ENCODE measurements around the gene RIMS3.

RIMS3 gene

DNA sequence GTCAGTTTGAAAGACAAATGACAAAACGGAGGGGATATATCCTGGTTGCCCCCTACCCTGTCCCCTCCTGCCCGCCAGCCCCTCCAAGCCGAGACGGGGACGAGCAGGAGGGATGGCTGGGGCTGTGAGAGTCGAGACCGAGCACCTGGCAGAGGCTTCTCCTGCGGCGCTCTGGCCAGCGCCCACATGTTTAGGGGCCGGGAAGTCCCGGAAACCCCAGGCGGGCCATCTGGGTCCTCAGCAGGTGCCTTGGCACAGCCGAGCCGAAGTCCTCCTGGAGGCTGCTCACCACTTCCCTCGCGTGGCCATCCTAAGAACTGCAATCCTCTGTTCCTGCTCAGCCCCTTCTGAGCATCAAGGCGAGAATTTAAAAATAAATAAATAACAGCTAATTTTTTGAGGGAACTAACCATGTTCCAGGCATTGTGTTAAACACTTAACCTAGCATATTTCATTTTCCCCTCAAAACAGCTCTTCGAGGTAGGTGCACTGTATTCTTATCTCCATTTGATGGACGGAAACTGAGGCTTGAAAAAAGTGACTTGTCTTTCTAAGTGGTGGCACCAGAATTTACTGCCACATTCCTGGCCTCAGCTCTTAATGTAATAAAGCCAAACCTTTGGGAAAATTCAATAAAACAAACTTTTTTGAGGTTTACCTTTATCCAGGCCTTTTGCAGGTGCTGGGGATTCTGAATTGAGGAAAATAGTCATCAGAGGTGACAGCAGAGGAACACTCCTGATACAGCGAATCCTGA, 3.5 kb upstream of the RIMS3 start:
- peaks cover 11% of the 10 kb centered on the region for H3K4me1 ChIP-seq (ENCODE audit: control insufficient read depth, insufficient read depth, low read length)
- no peaks in the 10 kb centered on the region for H3K27me3 ChIP-seq (ENCODE audit: control insufficient read depth, insufficient read depth, low read length, poor library complexity, severe bottlenecking)
- H3K36me3 ChIP-seq (ENCODE audit: control insufficient read depth, insufficient read depth, low read length), result no peaks in the 10 kb centered on the region
- H3K4me3 ChIP-seq (ENCODE audit: insufficient read depth, low read depth, low read length), result peak overlapping the region; percentile 29
- H3K27ac ChIP-seq (ENCODE audit: insufficient read depth, low read depth, low read length, poor library complexity, severe bottlenecking), result no peak overlapping the region
- 13 to 18% methylated on average over 21 of the region's 21 CpGs for WGBS, 2 experiments
- no peaks in the 10 kb centered on the region for H3K9me3 ChIP-seq (ENCODE audit: control insufficient read depth, low read length)

DNA sequence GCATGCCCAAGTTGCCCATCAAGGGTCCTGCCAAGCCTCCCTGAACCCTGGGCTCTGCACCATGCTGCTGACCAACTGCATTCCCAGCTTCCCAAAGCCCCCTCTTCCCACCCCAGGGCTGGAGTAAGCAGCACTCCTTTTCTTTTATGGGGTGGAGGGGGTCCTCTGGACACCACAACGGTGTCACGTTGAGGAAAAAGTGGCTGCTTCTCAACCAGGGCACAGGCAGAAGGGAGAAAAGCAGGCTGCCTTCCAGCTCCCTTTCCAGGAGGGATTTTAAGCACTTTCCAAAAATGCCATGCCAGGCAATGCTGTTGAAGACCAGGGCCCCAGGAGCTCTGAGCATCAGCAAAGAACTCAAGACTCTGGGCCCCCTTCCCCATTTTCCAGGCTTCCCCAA, 691 bp downstream of the RIMS3 start:
- H3K36me3 ChIP-seq (ENCODE audit: control insufficient read depth, insufficient read depth, low read length), result no peaks in the 10 kb centered on the region
- no peak overlapping the region for H3K27ac ChIP-seq (ENCODE audit: insufficient read depth, low read depth, low read length, poor library complexity, severe bottlenecking)
- peaks cover 15% of the 10 kb centered on the region for H3K4me1 ChIP-seq (ENCODE audit: control insufficient read depth, insufficient read depth, low read length)
- peak overlapping the region; percentile 58 for H3K4me3 ChIP-seq (ENCODE audit: insufficient read depth, low read depth, low read length)
- 29 to 30% methylated on average over 2 of the region's 2 CpGs for WGBS, 2 experiments
- H3K27me3 ChIP-seq (ENCODE audit: control insufficient read depth, insufficient read depth, low read length, poor library complexity, severe bottlenecking), result no peaks in the 10 kb centered on the region
- H3K9me3 ChIP-seq (ENCODE audit: control insufficient read depth, low read length), result no peaks in the 10 kb centered on the region

DNA sequence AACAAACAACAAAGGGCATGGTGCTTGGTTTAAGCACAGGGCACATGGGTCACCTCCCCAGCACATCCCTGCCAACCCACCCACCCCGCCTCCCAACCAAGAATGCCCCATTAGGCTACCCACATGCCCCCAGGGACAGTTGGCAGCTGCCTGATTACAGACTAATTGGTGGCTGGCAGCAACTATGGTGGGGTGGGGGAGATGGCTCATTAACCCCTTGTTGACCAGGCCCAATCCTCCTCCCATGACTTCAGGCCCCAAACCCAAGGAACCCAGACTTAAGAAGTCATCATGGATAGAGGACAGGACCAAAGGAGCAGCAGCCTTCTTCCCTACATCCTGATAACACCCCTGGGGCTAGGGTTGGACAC, 1.3 kb downstream of the RIMS3 start:
- Histone ChIP-seq H3K27ac (ENCODE audit: insufficient read depth, low read depth, low read length, poor library complexity, severe bottlenecking) (no peak overlapping the region), H3K4me1 (ENCODE audit: control insufficient read depth, insufficient read depth, low read length) (peaks cover 19% of the 10 kb centered on the region), H3K4me3 (ENCODE audit: insufficient read depth, low read depth, low read length) (peak overlapping the region; percentile 58), H3K9me3 (ENCODE audit: control insufficient read depth, low read length) (no peaks in the 10 kb centered on the region), H3K36me3 (ENCODE audit: control insufficient read depth, insufficient read depth, low read length) (no peaks in the 10 kb centered on the region), H3K27me3 (ENCODE audit: control insufficient read depth, insufficient read depth, low read length, poor library complexity, severe bottlenecking) (no peaks in the 10 kb centered on the region)
- WGBS, 2 experiments, result 81 to 89% methylated on average over 1 of the region's 1 CpG

DNA sequence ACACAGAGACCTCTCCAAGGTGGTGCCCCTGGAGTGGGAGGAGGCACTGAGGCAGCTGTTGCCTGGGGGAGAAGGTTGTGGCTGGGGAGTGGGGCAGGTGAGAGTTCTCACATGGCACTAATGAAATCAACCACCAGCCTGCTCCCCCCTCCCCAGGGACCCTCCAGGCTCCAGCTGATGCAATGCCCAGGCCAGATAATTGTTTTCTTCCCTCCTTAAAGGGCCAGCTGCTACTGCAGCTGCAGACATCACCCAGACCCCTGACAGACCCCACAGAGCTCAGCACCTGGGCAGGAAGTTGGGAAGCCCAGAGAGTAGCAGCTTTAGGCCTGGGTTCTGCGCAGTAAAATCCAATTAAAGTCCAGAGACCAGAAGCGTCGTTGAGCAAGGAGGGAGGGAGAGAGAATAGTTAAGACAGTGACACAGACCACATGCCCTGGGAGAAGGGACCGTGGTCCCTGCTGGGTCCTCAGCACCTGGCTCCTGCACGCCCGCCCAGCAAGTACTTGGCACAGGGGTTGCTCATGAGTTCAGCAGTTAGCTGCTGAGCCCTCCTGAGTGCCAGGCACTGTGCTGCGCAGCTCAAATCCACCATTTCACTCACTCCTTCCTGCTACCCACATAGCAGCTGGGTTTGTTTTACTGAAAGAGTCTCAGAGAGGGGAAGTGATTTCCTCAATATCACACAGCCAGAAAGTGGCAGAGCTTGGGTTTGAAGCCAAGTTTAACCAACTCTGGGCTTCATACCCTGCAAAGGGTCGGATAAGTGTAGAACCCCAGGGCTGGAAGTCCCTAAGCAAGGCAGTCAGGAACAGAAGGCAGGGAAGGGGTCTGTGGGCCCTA, 1.9 kb downstream of the RIMS3 start:
- Histone ChIP-seq H3K27me3 (ENCODE audit: control insufficient read depth, insufficient read depth, low read length, poor library complexity, severe bottlenecking) (no peaks in the 10 kb centered on the region), H3K36me3 (ENCODE audit: control insufficient read depth, insufficient read depth, low read length) (no peaks in the 10 kb centered on the region), H3K27ac (ENCODE audit: insufficient read depth, low read depth, low read length, poor library complexity, severe bottlenecking) (no peak overlapping the region), H3K4me3 (ENCODE audit: insufficient read depth, low read depth, low read length) (no peak overlapping the region), H3K9me3 (ENCODE audit: control insufficient read depth, low read length) (no peaks in the 10 kb centered on the region), H3K4me1 (ENCODE audit: control insufficient read depth, insufficient read depth, low read length) (peaks cover 23% of the 10 kb centered on the region)
- WGBS, 2 experiments, result 72 to 76% methylated on average over 8 of the region's 8 CpGs

DNA sequence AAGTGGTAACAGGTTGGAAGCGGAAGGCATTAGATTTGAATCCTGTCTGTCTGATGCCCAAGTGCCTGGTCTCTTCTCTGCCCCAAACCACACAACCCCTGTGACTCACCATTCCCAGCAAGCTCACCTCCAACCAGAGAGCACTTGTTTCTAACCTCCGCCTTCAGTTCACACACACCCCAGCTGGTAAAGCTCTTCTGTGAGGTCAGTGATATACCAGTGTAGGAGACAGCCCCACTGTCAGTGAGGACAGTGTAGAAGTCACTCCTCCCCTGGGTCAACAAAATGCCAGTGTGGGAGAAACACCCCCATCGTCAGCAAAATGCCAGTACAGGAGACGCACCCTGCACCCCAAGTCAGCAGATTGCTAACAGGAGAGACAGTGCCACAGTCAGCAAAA, 2.6 kb downstream of the RIMS3 start:
- H3K27me3 ChIP-seq (ENCODE audit: control insufficient read depth, insufficient read depth, low read length, poor library complexity, severe bottlenecking), result no peaks in the 10 kb centered on the region
- 83 to 89% methylated on average over 4 of the region's 4 CpGs for WGBS, 2 experiments
- no peaks in the 10 kb centered on the region for H3K9me3 ChIP-seq (ENCODE audit: control insufficient read depth, low read length)
- no peaks in the 10 kb centered on the region for H3K36me3 ChIP-seq (ENCODE audit: control insufficient read depth, insufficient read depth, low read length)
- H3K27ac ChIP-seq (ENCODE audit: insufficient read depth, low read depth, low read length, poor library complexity, severe bottlenecking), result no peak overlapping the region
- peaks cover 23% of the 10 kb centered on the region for H3K4me1 ChIP-seq (ENCODE audit: control insufficient read depth, insufficient read depth, low read length)
- no peak overlapping the region for H3K4me3 ChIP-seq (ENCODE audit: insufficient read depth, low read depth, low read length)

DNA sequence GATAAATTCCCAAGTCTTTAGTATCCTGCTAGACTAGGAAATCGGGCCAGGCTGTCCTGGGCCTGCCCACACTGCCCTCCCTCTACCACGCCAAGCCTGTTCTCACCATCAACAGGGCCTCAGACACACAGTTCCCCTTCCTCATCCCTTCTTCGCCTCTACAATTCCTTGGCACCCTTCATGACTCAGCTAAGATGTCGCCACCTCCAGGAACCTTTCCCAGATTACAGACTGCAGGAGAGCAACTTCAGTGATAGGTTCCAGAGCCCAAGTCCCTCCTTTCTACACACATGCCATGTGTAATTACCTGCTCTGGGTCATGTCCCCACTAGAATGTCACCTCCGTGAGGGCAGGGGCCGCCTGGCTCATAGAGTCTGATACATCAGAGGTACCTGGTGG, 3.3 kb downstream of the RIMS3 start:
- H3K36me3 ChIP-seq (ENCODE audit: control insufficient read depth, insufficient read depth, low read length), result no peaks in the 10 kb centered on the region
- no peak overlapping the region for H3K4me3 ChIP-seq (ENCODE audit: insufficient read depth, low read depth, low read length)
- H3K4me1 ChIP-seq (ENCODE audit: control insufficient read depth, insufficient read depth, low read length), result peaks cover 23% of the 10 kb centered on the region
- no peaks in the 10 kb centered on the region for H3K9me3 ChIP-seq (ENCODE audit: control insufficient read depth, low read length)
- no peaks in the 10 kb centered on the region for H3K27me3 ChIP-seq (ENCODE audit: control insufficient read depth, insufficient read depth, low read length, poor library complexity, severe bottlenecking)
- no peak overlapping the region for H3K27ac ChIP-seq (ENCODE audit: insufficient read depth, low read depth, low read length, poor library complexity, severe bottlenecking)
- 78 to 84% methylated on average over 6 of the region's 6 CpGs for WGBS, 2 experiments

DNA sequence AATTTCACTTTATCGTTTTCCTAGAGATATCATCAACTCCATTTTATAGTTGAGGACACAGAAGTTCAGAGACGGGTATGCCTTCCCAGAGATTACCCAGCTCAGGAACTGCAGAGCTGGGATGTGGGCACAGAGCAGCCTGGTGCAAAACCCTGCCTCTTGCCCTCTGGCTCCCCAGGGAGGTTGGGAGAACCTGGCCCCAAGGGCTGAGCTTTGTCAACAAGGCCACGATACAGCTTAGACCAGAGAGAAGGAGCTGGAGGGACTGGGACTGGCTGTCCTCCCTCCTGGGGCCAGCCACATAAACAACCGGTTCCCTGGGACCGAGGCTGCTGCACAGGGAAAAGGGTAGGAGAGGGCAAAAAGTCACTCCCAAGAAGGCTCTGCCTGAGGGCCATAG, 3.8 kb downstream of the RIMS3 start:
- 78 to 81% methylated on average over 5 of the region's 5 CpGs for WGBS, 2 experiments
- H3K36me3 ChIP-seq (ENCODE audit: control insufficient read depth, insufficient read depth, low read length), result no peaks in the 10 kb centered on the region
- H3K9me3 ChIP-seq (ENCODE audit: control insufficient read depth, low read length), result no peaks in the 10 kb centered on the region
- no peaks in the 10 kb centered on the region for H3K27me3 ChIP-seq (ENCODE audit: control insufficient read depth, insufficient read depth, low read length, poor library complexity, severe bottlenecking)
- H3K4me3 ChIP-seq (ENCODE audit: insufficient read depth, low read depth, low read length), result no peak overlapping the region
- H3K4me1 ChIP-seq (ENCODE audit: control insufficient read depth, insufficient read depth, low read length), result peaks cover 23% of the 10 kb centered on the region
- no peak overlapping the region for H3K27ac ChIP-seq (ENCODE audit: insufficient read depth, low read depth, low read length, poor library complexity, severe bottlenecking)

DNA sequence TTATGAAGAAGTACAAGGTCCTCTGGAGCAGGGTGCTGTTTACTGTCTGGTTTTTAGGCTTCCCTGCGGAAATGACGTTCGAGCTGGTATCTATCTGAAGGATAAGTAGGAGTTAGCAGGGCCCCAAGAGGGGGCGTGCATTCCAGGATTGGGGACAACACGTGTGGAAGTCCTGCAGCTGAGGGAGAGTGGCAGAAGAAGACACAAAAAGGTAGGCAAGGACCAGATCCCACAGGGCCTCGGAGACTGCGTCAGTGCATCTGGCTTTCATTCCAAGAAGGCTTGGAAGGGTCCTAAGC, 5.9 kb downstream of the RIMS3 start:
- WGBS, 2 experiments, result 77 to 82% methylated on average over 7 of the region's 7 CpGs
- Histone ChIP-seq H3K9me3 (ENCODE audit: control insufficient read depth, low read length) (no peaks in the 10 kb centered on the region), H3K4me3 (ENCODE audit: insufficient read depth, low read depth, low read length) (no peak overlapping the region), H3K4me1 (ENCODE audit: control insufficient read depth, insufficient read depth, low read length) (peaks cover 22% of the 10 kb centered on the region), H3K27me3 (ENCODE audit: control insufficient read depth, insufficient read depth, low read length, poor library complexity, severe bottlenecking) (no peaks in the 10 kb centered on the region), H3K36me3 (ENCODE audit: control insufficient read depth, insufficient read depth, low read length) (no peaks in the 10 kb centered on the region), H3K27ac (ENCODE audit: insufficient read depth, low read depth, low read length, poor library complexity, severe bottlenecking) (no peak overlapping the region)

DNA sequence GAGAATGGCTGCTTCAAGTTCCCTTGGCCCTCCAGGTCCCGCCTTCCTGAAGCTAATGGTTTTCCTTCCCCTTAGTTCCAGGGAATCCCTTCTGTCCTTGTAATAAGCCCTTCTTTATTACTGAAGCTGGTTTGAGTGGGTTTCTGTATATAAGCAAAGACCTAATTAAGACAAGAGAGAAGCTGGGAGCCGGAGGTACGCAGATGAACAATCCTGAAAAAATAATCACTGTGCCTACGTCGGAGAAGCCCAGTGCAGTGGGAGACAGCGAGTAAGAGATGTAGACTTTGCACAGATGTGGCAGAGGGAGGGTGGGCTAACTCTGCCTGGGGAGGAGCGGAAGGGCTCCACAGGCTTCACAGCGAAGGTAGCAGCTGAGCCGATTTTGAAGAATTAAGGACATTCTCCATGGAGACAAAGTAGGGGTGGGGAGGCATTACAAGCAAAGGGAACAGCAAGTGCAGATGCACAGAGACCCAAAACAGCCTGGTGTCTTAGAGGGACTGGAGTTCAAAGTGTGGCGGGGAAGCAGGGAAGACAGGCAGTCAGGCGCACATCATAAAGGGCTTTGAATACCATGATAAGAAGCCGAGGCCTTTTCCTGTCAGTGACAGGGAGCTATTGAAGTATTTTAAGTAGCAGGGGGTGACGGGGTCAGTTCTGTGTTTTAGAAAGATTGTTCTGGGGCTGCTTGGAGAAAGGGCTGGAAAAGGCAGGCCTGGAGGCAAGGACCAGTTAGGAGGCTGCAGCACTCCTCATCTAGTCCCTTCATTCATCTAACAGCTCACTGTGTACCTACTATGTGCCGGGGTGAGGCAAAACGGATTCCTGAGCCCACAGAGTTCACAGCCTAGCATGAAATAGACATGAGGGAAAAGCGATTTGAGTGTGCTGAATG, 6.5 kb downstream of the RIMS3 start:
- Histone ChIP-seq H3K36me3 (ENCODE audit: control insufficient read depth, insufficient read depth, low read length) (no peaks in the 10 kb centered on the region), H3K4me3 (ENCODE audit: insufficient read depth, low read depth, low read length) (no peak overlapping the region), H3K9me3 (ENCODE audit: control insufficient read depth, low read length) (no peaks in the 10 kb centered on the region), H3K4me1 (ENCODE audit: control insufficient read depth, insufficient read depth, low read length) (peaks cover 21% of the 10 kb centered on the region), H3K27ac (ENCODE audit: insufficient read depth, low read depth, low read length, poor library complexity, severe bottlenecking) (no peak overlapping the region), H3K27me3 (ENCODE audit: control insufficient read depth, insufficient read depth, low read length, poor library complexity, severe bottlenecking) (no peaks in the 10 kb centered on the region)
- 91% methylated on average over 16 of the region's 16 CpGs for WGBS, 2 experiments

DNA sequence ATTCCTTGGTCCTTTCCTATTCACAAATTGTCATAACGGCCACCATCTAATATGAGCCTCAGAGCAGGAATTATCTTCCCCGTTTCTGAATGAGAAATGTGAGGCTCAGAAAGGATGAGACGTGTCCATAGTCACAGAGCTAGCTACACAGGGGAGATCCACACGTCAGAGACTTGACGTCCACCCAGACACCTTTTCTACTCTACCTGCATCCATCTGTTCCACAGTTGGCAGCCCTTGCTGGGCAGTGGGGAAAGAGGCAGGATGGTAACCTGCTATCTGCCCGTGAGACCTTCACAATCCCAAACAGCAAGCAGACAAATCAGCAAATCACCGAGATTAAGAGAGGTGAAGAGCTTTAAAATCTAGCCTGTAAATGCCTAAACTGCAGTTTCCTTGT, 8.4 kb downstream of the RIMS3 start:
- Histone ChIP-seq H3K27me3 (ENCODE audit: control insufficient read depth, insufficient read depth, low read length, poor library complexity, severe bottlenecking) (no peaks in the 10 kb centered on the region), H3K4me1 (ENCODE audit: control insufficient read depth, insufficient read depth, low read length) (peaks cover 24% of the 10 kb centered on the region), H3K9me3 (ENCODE audit: control insufficient read depth, low read length) (no peaks in the 10 kb centered on the region), H3K27ac (ENCODE audit: insufficient read depth, low read depth, low read length, poor library complexity, severe bottlenecking) (no peak overlapping the region), H3K36me3 (ENCODE audit: control insufficient read depth, insufficient read depth, low read length) (no peaks in the 10 kb centered on the region), H3K4me3 (ENCODE audit: insufficient read depth, low read depth, low read length) (no peak overlapping the region)
- WGBS, 2 experiments, result 90 to 96% methylated on average over 7 of the region's 7 CpGs
